Type B pancreatic cell (in vitro differentiated cells): ENCODE measurements around the gene C16orf89. TPM values are rescaled to one million over a fixed set of nuclear protein-coding genes. Genes with fewer than 3 reads are reported as not detected.

Experiments used
- DNase-seq: peaks from one replicate; pipeline ENCODE4 v3.0.0; 2021; ENCODE audit warnings: mixed read lengths; ENCODE audit not compliant: unreplicated experiment; ENCODE audit errors: extremely low spot score
- H3K27ac Mint-ChIP-seq: 2 replicates; pipeline ENCODE4 v1.8.0; 2021; ENCODE audit warnings: mild to moderate bottlenecking, mixed read lengths
- H3K27me3 Mint-ChIP-seq: 2 replicates; pipeline ENCODE4 v1.8.0; 2021; ENCODE audit warnings: mixed read lengths
- H3K36me3 Mint-ChIP-seq: 2 replicates; pipeline ENCODE4 v1.8.0; 2021; ENCODE audit warnings: mixed read lengths
- H3K4me1 Mint-ChIP-seq: one replicate; pipeline ENCODE4 v1.8.0; 2021; ENCODE audit warnings: mixed read lengths; ENCODE audit not compliant: unreplicated experiment
- H3K4me3 Mint-ChIP-seq: 2 replicates; pipeline ENCODE4 v1.8.0; 2021; ENCODE audit warnings: mild to moderate bottlenecking, mixed read lengths
- H3K9me3 Mint-ChIP-seq: 2 replicates; pipeline ENCODE4 v1.8.0; 2021; ENCODE audit warnings: mixed read lengths
- total RNA-seq: library from RNA; stranded (reverse); gene quantifications from 2 replicates; pipeline ENCODE4 v1.2.1, GENCODE V29; 2021; ENCODE audit warnings: low replicate concordance
- TF ChIP-seq, protein P1 (sequence below): fragments of 200-600 bp; sonication (generic); conservative IDR thresholded peaks from 2 replicates; pipeline ENCODE4 v1.5.0; 2021; ENCODE audit warnings: antibody characterized with exemption, mild to moderate bottlenecking

Gene C16orf89
- total RNA-seq, 1 donor from 2014 or later = 0.75 TPM

DNA sequence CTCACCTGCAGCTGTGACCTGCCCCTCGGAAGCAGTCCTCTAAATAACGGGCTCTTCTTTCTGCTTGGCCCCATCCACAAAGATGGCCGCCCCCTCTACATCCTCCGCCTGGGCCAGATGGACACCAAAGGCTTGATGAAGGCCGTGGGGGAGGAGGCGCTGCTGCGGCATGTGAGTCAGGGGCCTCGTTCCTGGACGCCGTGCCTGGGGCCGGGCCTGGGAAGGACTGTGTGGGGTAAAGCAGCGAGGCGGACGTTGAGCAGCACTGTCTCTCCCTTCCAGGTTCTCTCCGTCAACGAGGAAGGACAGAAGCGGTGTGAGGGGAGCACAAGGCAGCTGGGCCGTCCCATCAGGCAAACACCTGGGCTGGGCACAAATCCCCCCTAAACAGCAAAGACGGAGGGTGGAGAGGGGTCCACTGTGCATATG lies 65.2 kb downstream of the C16orf89 start:
- TF ChIP-seq, protein P1, sequence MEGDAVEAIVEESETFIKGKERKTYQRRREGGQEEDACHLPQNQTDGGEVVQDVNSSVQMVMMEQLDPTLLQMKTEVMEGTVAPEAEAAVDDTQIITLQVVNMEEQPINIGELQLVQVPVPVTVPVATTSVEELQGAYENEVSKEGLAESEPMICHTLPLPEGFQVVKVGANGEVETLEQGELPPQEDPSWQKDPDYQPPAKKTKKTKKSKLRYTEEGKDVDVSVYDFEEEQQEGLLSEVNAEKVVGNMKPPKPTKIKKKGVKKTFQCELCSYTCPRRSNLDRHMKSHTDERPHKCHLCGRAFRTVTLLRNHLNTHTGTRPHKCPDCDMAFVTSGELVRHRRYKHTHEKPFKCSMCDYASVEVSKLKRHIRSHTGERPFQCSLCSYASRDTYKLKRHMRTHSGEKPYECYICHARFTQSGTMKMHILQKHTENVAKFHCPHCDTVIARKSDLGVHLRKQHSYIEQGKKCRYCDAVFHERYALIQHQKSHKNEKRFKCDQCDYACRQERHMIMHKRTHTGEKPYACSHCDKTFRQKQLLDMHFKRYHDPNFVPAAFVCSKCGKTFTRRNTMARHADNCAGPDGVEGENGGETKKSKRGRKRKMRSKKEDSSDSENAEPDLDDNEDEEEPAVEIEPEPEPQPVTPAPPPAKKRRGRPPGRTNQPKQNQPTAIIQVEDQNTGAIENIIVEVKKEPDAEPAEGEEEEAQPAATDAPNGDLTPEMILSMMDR = no peak
- no peak overlapping the region for H3K4me3 Mint-ChIP-seq
- H3K36me3 Mint-ChIP-seq = no peaks in the 10 kb centered on the region
- no peak overlapping the region for H3K27ac Mint-ChIP-seq
- no peaks in the 10 kb centered on the region for H3K4me1 Mint-ChIP-seq
- no peaks in the 10 kb centered on the region for H3K9me3 Mint-ChIP-seq
- H3K27me3 Mint-ChIP-seq = peaks cover 7% of the 10 kb centered on the region
- DNase-seq = no peak

DNA sequence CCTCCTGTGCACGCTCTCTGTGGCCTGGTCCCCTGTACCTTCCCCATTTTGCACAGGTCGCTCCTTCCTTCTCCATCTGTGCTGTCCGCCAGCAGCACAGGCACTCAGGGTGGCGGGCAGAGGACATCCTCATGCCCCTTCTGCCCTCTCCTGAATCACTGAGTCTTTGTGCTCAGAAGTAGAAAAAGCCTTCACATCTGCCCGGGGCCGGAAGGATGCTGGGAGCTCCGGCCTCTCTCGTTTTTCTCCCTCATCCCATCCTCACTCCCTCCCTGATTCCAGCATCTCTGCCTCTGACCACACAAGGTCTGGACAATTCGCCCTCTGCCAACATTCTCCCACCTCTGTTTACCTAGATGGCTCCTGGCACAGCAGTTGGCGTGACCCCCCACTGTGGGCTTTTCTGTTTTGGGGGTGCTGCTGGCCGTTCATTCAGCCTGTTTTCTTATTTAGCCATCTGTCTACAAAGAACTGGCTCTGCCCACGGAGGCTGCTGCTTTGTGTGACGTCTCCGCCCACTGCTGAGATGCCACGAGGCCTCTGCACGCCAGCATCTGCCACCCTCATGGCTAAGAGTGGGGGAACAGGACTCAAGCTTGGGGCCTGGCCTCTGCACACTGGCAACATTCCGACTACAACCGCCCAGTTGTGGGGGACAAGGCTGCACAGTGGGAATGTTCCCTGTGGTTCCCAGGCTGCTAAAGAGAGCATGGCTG lies 70.9 kb downstream of the C16orf89 start:
- peaks cover 3% of the 10 kb centered on the region for H3K27me3 Mint-ChIP-seq
- no peaks in the 10 kb centered on the region for H3K4me1 Mint-ChIP-seq
- DNase-seq = no peak
- TF ChIP-seq, protein P1 = no peak
- no peaks in the 10 kb centered on the region for H3K9me3 Mint-ChIP-seq
- no peak overlapping the region for H3K4me3 Mint-ChIP-seq
- no peak overlapping the region for H3K27ac Mint-ChIP-seq
- H3K36me3 Mint-ChIP-seq = no peaks in the 10 kb centered on the region

Other genes with a start within 250 kb of the C16orf89 start
- 120 and 126 TPM in 2 replicates for gene GLYR1, start 218.7 kb downstream of the C16orf89 start, total RNA-seq
- 39.4 and 41.4 TPM in 2 replicates for gene UBN1, start 218.5 kb downstream of the C16orf89 start, total RNA-seq
- gene PPL, start 128.8 kb downstream of the C16orf89 start, total RNA-seq = 142 and 428 TPM in 2 replicates
- 0.71 and 0.92 TPM in 2 replicates for gene SEC14L5, start 107.6 kb downstream of the C16orf89 start, total RNA-seq
- gene NAGPA, start 32.0 kb downstream of the C16orf89 start, total RNA-seq = 16.8 and 18.0 TPM in 2 replicates
- gene ALG1, start 5.9 kb upstream of the C16orf89 start, total RNA-seq = 30.4 and 31.0 TPM in 2 replicates
- gene EEF2KMT, start 31.8 kb upstream of the C16orf89 start, total RNA-seq = 10.1 and 16.5 TPM in 2 replicates